ENCODE measurements around the gene ZSCAN10. TPM values are rescaled to one million over a fixed set of nuclear protein-coding genes. Genes with fewer than 3 reads are reported as not detected.

ZSCAN10 gene
- total RNA-seq, 1 experiment from 2014 or later = 207 TPM

- H2BK120ac ChIP-seq (ENCODE audit: low read depth, low read length, poor library complexity, severe bottlenecking) = no peak overlapping the region
- Mint-ChIP-seq H3K9me3 (no peaks in the 10 kb centered on the region), H3K36me3 (ENCODE audit: insufficient read depth in 1 of 3, low read depth in 3 of 3) (peaks cover 14 to 45% (median 29%) of the 10 kb centered on the region in 3 experiments), H3K4me1 (peaks cover 8 to 10% of the 10 kb centered on the region in 2 experiments), H3K27me3 (ENCODE audit: low read depth) (no peaks in the 10 kb centered on the region; the same call in 1 of the 2 replicates), H3K4me3 (no peak overlapping the region), H3K27ac (no peak overlapping the region)
- no peak overlapping the region for H3K56ac ChIP-seq (ENCODE audit: insufficient read length, low read depth, low read length)
- H2BK12ac ChIP-seq (ENCODE audit: insufficient read length, low read depth, low read length) = no peak overlapping the region
- no peak overlapping the region for H3K18ac ChIP-seq (ENCODE audit: insufficient read length, low read depth, low read length)
- H3K4me1 ChIP-seq (ENCODE audit: insufficient read depth, low read length) = no peaks in the 10 kb centered on the region
- no peak overlapping the region for H2BK20ac ChIP-seq (ENCODE audit: low read depth, low read length, poor library complexity, severe bottlenecking)
- H4K91ac ChIP-seq (ENCODE audit: insufficient read length, low read depth, low read length) = no peak overlapping the region
- H3K14ac ChIP-seq (ENCODE audit: insufficient read depth, low read length) = no peak overlapping the region
- no peak for TF ChIP-seq CTCF (conservative IDR thresholded peaks at IDR 0.05)
- no peak overlapping the region for H3K4me2 ChIP-seq (ENCODE audit: insufficient read depth, insufficient read length, low read length)
- peaks cover 7% of the 10 kb centered on the region for H3K23me2 ChIP-seq (ENCODE audit: insufficient read length, low read depth, low read length, poor library complexity, severe bottlenecking)
- no peaks in the 10 kb centered on the region for H3K27me3 ChIP-seq (ENCODE audit: insufficient read depth, low read length)
- H3K9ac ChIP-seq (ENCODE audit: extremely low read depth, insufficient read length, low read length) = no peak overlapping the region
- no peak overlapping the region for H4K5ac ChIP-seq (ENCODE audit: insufficient read length, low read depth, low read length)
- H3K27ac ChIP-seq (ENCODE audit: insufficient read length, low read depth, low read length) = no peak overlapping the region
- WGBS (ENCODE audit: extremely low coverage, insufficient read length, low lambda C conversion rate) = no CpG with 5 or more reads among the region's 33 CpGs
- no peak overlapping the region for H2AFZ ChIP-seq (ENCODE audit: low read length)
- no peaks in the 10 kb centered on the region for H3K9me3 ChIP-seq (ENCODE audit: control insufficient read depth, low read depth, low read length)
- no peaks in the 10 kb centered on the region for H3K79me2 ChIP-seq (ENCODE audit: insufficient read depth, low read length)
- no peak overlapping the region for H2BK5ac ChIP-seq (ENCODE audit: insufficient read length, low read length)
- DNase-seq = no peak
- no peak overlapping the region for H3K23ac ChIP-seq (ENCODE audit: insufficient read length, low read depth, low read length)
- no peak overlapping the region for H2BK15ac ChIP-seq (ENCODE audit: low read depth, low read length)
- no peak overlapping the region for H2AK5ac ChIP-seq (ENCODE audit: insufficient read length, low read length)
- H3T11ph ChIP-seq (ENCODE audit: low read length) = no peak overlapping the region
- no peaks in the 10 kb centered on the region for H4K20me1 ChIP-seq (ENCODE audit: control insufficient read depth, insufficient read depth, insufficient read length)
- H3K4ac ChIP-seq (ENCODE audit: low read depth, low read length) = no peak overlapping the region
- no peaks in the 10 kb centered on the region for H3K79me1 ChIP-seq (ENCODE audit: insufficient read depth, low read depth, low read length, poor library complexity, severe bottlenecking)
- H4K8ac ChIP-seq (replicated peaks; ENCODE audit: insufficient read length, low read depth, low read length) = no peak overlapping the region
Measured at GRCh38 chr16:3119286-3119685, 20.2 kb upstream of the ZSCAN10 start.

Measured in H9 (cell line).